PC-9 (cell line): ENCODE results near the gene N4BP2L2.

ENCODE experiments used
- CTCF ChIP-seq: fragments of 200-600 bp; sonication (generic); conservative IDR thresholded peaks from 2 replicates; pipeline ENCODE4 v1.6.1; 2017; ENCODE audit warnings: mixed run types, antibody characterized with exemption, mild to moderate bottlenecking, moderate library complexity
- EZH2 ChIP-seq: fragments of 200-600 bp; sonication (generic); IDR thresholded peaks from 2 replicates; pipeline ENCODE4 v1.8.0; 2017; ENCODE audit warnings: antibody characterized with exemption, low read depth

- TF ChIP-seq CTCF, result no peak
- no peak for TF ChIP-seq EZH2
Measured at GRCh38 chr13:32530841-32531253, 7.7 kb downstream of the N4BP2L2 start.
